CD8-positive, alpha-beta memory T cell (primary cell): ENCODE data around the gene CCDC47. TPM values are rescaled to one million over a fixed set of nuclear protein-coding genes. Genes with fewer than 3 reads are reported as not detected.

Experiments
- CTCF ChIA-PET: fragments of 350-600 bp; sonication (Branson Sonifier 250); formaldehyde crosslinking; loops from one replicate; lab custom pipeline; 2021; ENCODE audit warnings: antibody characterized with exemption; lab: Charles Lee
- POLR2A ChIA-PET: fragments of 350-600 bp; sonication (Branson Sonifier 250); formaldehyde crosslinking; loops from one replicate; lab custom pipeline; 2021; ENCODE audit warnings: antibody characterized with exemption; lab: Charles Lee
- DNase-seq, 5 donors: peaks; one replicate each; pipeline versions ENCODE4 v3.0.0 to v3.0.0-alpha.2; 2020 to 2022; ENCODE audit warnings: mixed read lengths in 1 of 5
- H3K27ac ChIP-seq: one replicate; pipeline ENCODE4 v1.7.0; 2013; ENCODE audit warnings: low read depth, mild to moderate bottlenecking, low read length, moderate library complexity
- H3K27me3 ChIP-seq: 2 replicates; pipeline ENCODE4 v1.7.0; 2013; ENCODE audit warnings: low read length, mild to moderate bottlenecking; ENCODE audit not compliant: insufficient read depth, poor library complexity, severe bottlenecking
- H3K36me3 ChIP-seq: 2 replicates; pipeline ENCODE4 v1.7.0; 2013; ENCODE audit warnings: mild to moderate bottlenecking, low read length, moderate library complexity; ENCODE audit not compliant: insufficient read depth
- H3K4me1 ChIP-seq: 2 replicates; pipeline ENCODE4 v1.7.0; 2013; ENCODE audit warnings: mild to moderate bottlenecking, low read length, moderate library complexity; ENCODE audit not compliant: insufficient read depth
- H3K4me3 ChIP-seq: 2 replicates; pipeline ENCODE4 v1.7.0; 2013; ENCODE audit warnings: mild to moderate bottlenecking, low read length
- H3K9me3 ChIP-seq: 2 replicates; pipeline ENCODE4 v1.7.0; 2013; ENCODE audit warnings: mild to moderate bottlenecking, low read length
- H3K27ac Mint-ChIP-seq, 8 donors: one replicate each; pipeline ENCODE4 v1.8.0; 2020 to 2021; ENCODE audit warnings: mixed read lengths in 8 of 8, mild to moderate bottlenecking in 6 of 8, inconsistent platforms in 3 of 8, moderate library complexity in 3 of 8
- H3K27me3 Mint-ChIP-seq, 2 donors: one replicate each; pipeline ENCODE4 v1.8.0; 2020 to 2021; ENCODE audit warnings: mixed read lengths in 2 of 2, mild to moderate bottlenecking in 1 of 2, moderate library complexity in 1 of 2
- H3K36me3 Mint-ChIP-seq, 3 donors: one replicate each; pipeline ENCODE4 v1.8.0; 2020 to 2021; ENCODE audit warnings: mixed read lengths in 3 of 3, inconsistent platforms in 1 of 3, mild to moderate bottlenecking in 1 of 3
- H3K4me1 Mint-ChIP-seq, 3 donors: one replicate each; pipeline ENCODE4 v1.8.0; 2020 to 2021; ENCODE audit warnings: mixed read lengths in 3 of 3, inconsistent platforms in 1 of 3, mild to moderate bottlenecking in 1 of 3
- H3K4me3 Mint-ChIP-seq, 7 donors: one replicate each; pipeline ENCODE4 v1.8.0; 2020 to 2021; ENCODE audit warnings: mixed read lengths in 7 of 7, mild to moderate bottlenecking in 6 of 7, moderate library complexity in 4 of 7, inconsistent platforms in 2 of 7
- H3K9me3 Mint-ChIP-seq, 5 donors: one replicate each; pipeline ENCODE4 v1.8.0; 2020 to 2022; ENCODE audit warnings: mixed read lengths in 5 of 5, mild to moderate bottlenecking in 3 of 5, moderate library complexity in 2 of 5, inconsistent platforms in 1 of 5
- polyA plus RNA-seq: library from polyadenylated mRNA; unstranded; fragments of 300-500 nt; fragmentation: Illumina TruSeq; gene quantifications from one replicate; pipeline ENCODE4 v1.2.3, GENCODE V29; 2021
- total RNA-seq, 2 experiments: library from RNA; stranded (reverse); gene quantifications; one replicate each; pipeline ENCODE4 v1.2.3, GENCODE V29; 2021

CCDC47 gene
- total and polyA plus RNA-seq, 3 experiments from 2014 or later, result 49.6 to 94.5 (median 93.0) TPM

DNA sequence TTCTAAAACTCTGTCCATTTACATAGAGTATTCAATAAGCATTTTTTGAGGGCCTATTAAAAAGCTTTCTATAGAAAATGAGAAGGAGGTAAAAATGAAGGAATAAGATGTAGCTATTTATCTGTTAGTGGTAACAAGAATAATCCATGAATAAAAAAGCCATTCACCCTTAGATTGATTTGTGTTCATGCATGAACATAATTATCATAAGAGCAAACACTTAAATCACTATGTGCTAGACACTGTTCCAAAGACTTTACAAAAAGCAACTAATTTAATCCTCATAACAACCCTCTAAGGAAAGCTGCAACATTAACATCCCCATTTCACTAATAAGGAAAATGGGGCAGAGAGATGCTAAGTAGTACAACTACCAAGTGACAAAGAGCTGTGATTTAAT is 6.6 kb downstream of the CCDC47 start:
- no peak overlapping the region for H3K4me3 ChIP-seq
- Mint-ChIP-seq H3K27ac (peak overlapping the region in 3 of 8 donors; percentile 28 to 38 (median 30)), H3K27me3 (no peaks in the 10 kb centered on the region), H3K9me3 (no peaks in the 10 kb centered on the region), H3K4me3 (no peak overlapping the region), H3K4me1 (peaks cover 35 to 66% (median 49%) of the 10 kb centered on the region in 3 donors), H3K36me3 (peaks cover 4 to 70% (median 17%) of the 10 kb centered on the region in 3 donors)
- peaks cover 18% of the 10 kb centered on the region for H3K36me3 ChIP-seq
- no peaks in the 10 kb centered on the region for H3K9me3 ChIP-seq
- CTCF ChIA-PET, result no interaction called here
- no peaks in the 10 kb centered on the region for H3K27me3 ChIP-seq
- H3K4me1 ChIP-seq, result peaks cover 19% of the 10 kb centered on the region
- POLR2A ChIA-PET, result no interaction called here
- DNase-seq, result no peak
- H3K27ac ChIP-seq, result no peak overlapping the region

DNA sequence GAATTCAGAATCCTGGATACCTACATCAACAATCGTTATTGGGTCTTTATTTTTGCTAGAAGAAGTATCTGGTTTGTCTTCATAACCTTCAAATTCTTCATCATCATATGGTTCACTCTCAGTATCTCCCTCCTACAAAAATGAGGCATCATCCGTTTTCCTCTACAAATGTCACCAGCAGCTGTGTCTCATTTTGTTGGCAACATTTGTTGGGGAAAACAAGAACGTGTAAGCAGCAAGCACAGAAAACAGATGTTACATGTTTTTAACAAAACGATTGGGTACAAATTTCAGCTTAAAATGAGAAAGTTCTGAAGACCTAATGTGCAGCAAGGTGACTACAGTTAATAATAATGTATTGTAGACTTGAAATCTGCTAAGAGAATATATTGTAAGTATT is 8.7 kb downstream of the CCDC47 start:
- H3K27ac ChIP-seq, result no peak overlapping the region
- Mint-ChIP-seq H3K4me3 (no peak overlapping the region), H3K4me1 (peaks cover 25 to 49% (median 33%) of the 10 kb centered on the region in 3 donors), H3K27ac (peak overlapping the region in 1 of 8 donors; percentile 1), H3K9me3 (no peaks in the 10 kb centered on the region), H3K27me3 (no peaks in the 10 kb centered on the region), H3K36me3 (peaks cover 4 to 81% (median 17%) of the 10 kb centered on the region in 3 donors)
- H3K4me1 ChIP-seq, result peaks cover 5% of the 10 kb centered on the region
- H3K4me3 ChIP-seq, result no peak overlapping the region
- peaks cover 26% of the 10 kb centered on the region for H3K36me3 ChIP-seq
- H3K9me3 ChIP-seq, result no peaks in the 10 kb centered on the region
- H3K27me3 ChIP-seq, result no peaks in the 10 kb centered on the region
- ChIA-PET POLR2A (interaction anchor here (1.1 to 1.3 kb wide), 2 partner anchors 24 to 63 kb away, joined by 3 to 6 read pairs; no protein-coding TSS in a partner anchor), CTCF (interaction anchor here (1.6 to 1.7 kb wide), 2 partner anchors 9 to 30 kb away, joined by 3 to 4 read pairs; no protein-coding TSS in a partner anchor)
- no peak for DNase-seq

DNA sequence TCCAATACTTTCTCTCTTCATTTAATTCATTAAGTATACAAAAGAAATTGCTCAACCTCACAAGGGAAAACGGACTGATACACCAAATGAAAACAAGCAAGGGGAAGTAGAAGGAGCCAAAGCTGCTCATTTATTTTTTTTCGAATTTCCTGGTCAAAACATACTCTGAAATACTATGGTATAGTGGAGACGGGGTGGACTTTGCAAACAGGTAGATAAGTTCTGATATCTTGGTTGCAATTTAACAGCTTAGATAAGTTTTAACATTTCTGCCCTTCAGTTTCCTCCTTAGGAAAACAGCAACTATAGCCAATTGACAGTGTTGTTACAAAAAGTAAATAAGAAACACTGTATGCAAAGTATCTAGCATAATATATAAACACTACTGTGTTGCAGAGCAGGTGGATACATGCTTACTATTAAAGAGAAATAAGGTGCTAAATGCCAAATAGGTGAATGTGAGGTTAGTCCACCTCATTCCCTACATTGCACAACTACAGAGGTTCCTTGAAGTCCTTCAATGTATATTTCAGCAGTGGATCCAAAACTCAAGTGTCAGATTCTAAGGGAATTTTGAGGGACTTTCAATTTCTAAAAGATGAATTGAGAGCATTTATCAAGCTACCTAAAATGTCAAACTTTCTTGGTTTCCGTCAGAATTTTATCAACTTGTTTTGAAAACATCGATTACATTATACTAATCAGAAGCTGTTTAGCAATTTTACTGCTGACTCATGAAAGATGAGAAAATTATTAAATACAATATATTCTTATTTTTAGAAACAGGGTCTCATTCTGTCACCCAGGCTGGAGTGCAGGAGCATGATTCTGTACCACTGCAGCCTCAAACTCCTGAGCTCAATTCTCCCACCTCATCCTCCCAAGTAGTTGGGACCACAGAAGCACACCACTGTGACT is 11.0 kb downstream of the CCDC47 start:
- H3K27me3 ChIP-seq, result no peaks in the 10 kb centered on the region
- no peaks in the 10 kb centered on the region for H3K9me3 Mint-ChIP-seq
- no peak overlapping the region for H3K4me3 ChIP-seq
- H3K9me3 ChIP-seq, result no peaks in the 10 kb centered on the region
- no peaks in the 10 kb centered on the region for H3K27me3 Mint-ChIP-seq
- peaks cover 4 to 83% (median 15%) of the 10 kb centered on the region in 3 donors for H3K36me3 Mint-ChIP-seq
- H3K4me1 ChIP-seq, result peaks cover 5% of the 10 kb centered on the region
- CTCF ChIA-PET, result interaction anchor here (1.0 to 1.4 kb wide), 3 partner anchors 11 to 52 kb away, joined by 3 to 5 read pairs (median 4); partner anchors contain the start of genes CCDC47 and DDX42
- H3K36me3 ChIP-seq, result peaks cover 32% of the 10 kb centered on the region
- no peak for DNase-seq
- H3K4me1 Mint-ChIP-seq, result peaks cover 14 to 30% (median 23%) of the 10 kb centered on the region in 3 donors
- no peak overlapping the region for H3K4me3 Mint-ChIP-seq
- POLR2A ChIA-PET, result interaction anchor here (0.5 to 1.5 kb wide), 3 partner anchors 20 to 632 kb away, joined by 3 to 4 read pairs (median 4); no protein-coding TSS in a partner anchor
- H3K27ac Mint-ChIP-seq, result peak overlapping the region in 1 of 8 donors; percentile 1
- H3K27ac ChIP-seq, result no peak overlapping the region

DNA sequence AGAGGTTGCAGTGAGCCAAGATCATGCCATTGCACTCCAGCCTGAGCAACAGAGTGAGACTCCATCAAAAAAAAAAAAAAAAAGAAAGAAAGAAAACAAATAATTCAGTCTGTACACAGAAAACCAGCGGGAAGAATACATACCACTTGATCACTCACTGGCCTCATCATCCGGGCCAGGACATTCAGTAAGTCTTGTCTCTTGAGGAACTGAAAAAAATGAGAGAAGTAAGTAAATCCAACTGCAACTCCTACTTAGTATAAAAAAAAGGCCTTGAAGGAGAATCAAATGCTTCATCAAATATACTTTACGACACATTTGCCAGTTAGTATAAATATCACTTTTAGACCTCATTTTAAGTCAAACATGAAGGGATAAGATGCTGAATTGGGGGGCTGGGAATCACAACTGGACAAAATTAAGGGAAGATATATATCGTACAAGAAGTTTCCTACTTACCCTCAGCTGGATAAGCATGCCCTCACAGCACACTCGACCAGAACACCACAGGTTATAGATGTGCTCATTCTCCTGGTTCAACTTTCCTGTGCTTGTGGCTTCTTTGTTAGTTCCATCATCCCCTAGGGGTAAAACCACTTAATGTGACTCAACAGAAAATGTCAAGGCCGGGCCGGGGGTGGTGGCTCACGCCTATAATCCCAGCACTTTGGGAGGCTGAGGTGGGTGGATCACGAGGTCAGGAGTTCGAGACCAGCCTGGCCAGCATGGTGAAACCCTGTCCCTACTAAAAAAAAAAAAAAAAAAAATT is 12.4 kb downstream of the CCDC47 start:
- Mint-ChIP-seq H3K36me3 (peaks cover 4 to 83% (median 16%) of the 10 kb centered on the region in 3 donors), H3K4me1 (peaks cover 4 to 16% (median 9%) of the 10 kb centered on the region in 3 donors), H3K4me3 (no peak overlapping the region), H3K27me3 (no peaks in the 10 kb centered on the region), H3K27ac (peak overlapping the region in 2 of 8 donors; percentile 79 to 81), H3K9me3 (no peaks in the 10 kb centered on the region)
- Histone ChIP-seq H3K4me3 (no peak overlapping the region), H3K9me3 (no peaks in the 10 kb centered on the region), H3K27ac (no peak overlapping the region), H3K36me3 (peaks cover 41% of the 10 kb centered on the region), H3K4me1 (peaks cover 4% of the 10 kb centered on the region), H3K27me3 (no peaks in the 10 kb centered on the region)
- ChIA-PET POLR2A (interaction anchor here (0.7 to 1.5 kb wide), 2 partner anchors 19 to 745 kb away, joined by 4 to 5 read pairs; partner anchors contain the start of gene DDX5), CTCF (interaction anchor here (1.4 kb wide), 1 partner anchor 51 kb away, joined by 5 read pairs; no protein-coding TSS in a partner anchor)
- no peak for DNase-seq

DNA sequence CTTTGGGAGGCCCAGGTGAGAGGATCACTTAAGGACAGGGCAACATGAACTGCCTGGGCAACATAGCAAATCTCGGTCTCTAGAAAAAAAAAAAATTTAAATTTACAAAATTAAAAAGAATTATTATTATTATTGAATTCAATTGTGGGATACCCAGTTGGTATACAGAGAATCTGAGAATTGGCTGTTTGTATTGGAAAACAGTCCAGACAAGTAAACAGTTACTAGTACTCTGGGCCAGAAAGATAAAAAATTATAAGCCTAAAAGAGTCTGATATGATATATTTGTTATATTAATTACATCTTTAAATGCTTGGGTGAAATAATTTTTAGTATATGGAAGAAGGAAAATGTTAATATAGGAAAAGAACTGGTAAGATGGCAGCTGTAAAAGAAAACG is 15.0 kb downstream of the CCDC47 start:
- Mint-ChIP-seq H3K36me3 (peaks cover 0 to 84% (median 8%) of the 10 kb centered on the region in 3 donors), H3K4me1 (peaks cover 0 to 8% (median 0%) of the 10 kb centered on the region in 3 donors), H3K27ac (peak overlapping the region in 1 of 8 donors; percentile 56), H3K4me3 (no peak overlapping the region), H3K27me3 (no peaks in the 10 kb centered on the region), H3K9me3 (no peaks in the 10 kb centered on the region)
- peaks cover 45% of the 10 kb centered on the region for H3K36me3 ChIP-seq
- DNase-seq, result no peak
- H3K4me3 ChIP-seq, result no peak overlapping the region
- H3K4me1 ChIP-seq, result no peaks in the 10 kb centered on the region
- H3K27me3 ChIP-seq, result no peaks in the 10 kb centered on the region
- H3K27ac ChIP-seq, result no peak overlapping the region
- CTCF ChIA-PET, result no interaction called here
- H3K9me3 ChIP-seq, result no peaks in the 10 kb centered on the region
- POLR2A ChIA-PET, result no interaction called here

DNA sequence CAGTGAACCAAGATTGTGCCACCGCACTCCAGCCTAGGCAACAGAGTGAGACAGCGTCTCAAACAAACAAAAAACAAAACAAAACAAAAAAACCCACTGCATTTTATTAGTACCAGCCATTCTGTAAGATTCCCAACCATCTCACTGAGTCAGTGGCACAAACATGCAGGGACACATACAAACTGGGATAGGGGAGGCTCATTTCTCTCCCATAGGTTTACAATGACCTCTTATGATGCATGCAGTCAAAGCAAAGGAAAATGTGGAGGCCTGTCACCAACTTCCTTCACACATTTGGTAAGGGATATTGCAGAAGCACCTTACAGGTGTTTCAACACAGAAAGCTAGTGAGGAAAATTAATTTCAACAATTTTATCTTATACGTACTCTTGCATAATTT is 19.4 kb downstream of the CCDC47 start:
- H3K4me1 Mint-ChIP-seq, result peaks cover 8 to 15% (median 10%) of the 10 kb centered on the region in 3 donors
- H3K27ac ChIP-seq, result no peak overlapping the region
- no peak overlapping the region for H3K27ac Mint-ChIP-seq
- no peak overlapping the region for H3K4me3 ChIP-seq
- H3K9me3 ChIP-seq, result no peaks in the 10 kb centered on the region
- H3K36me3 Mint-ChIP-seq, result peaks cover 0 to 76% (median 12%) of the 10 kb centered on the region in 3 donors
- H3K27me3 ChIP-seq, result no peaks in the 10 kb centered on the region
- DNase-seq, result no peak
- no peaks in the 10 kb centered on the region for H3K9me3 Mint-ChIP-seq
- H3K36me3 ChIP-seq, result peaks cover 47% of the 10 kb centered on the region
- ChIA-PET POLR2A (no interaction called here), CTCF (no interaction called here)
- H3K4me1 ChIP-seq, result peaks cover 9% of the 10 kb centered on the region
- no peaks in the 10 kb centered on the region for H3K27me3 Mint-ChIP-seq
- no peak overlapping the region for H3K4me3 Mint-ChIP-seq

DNA sequence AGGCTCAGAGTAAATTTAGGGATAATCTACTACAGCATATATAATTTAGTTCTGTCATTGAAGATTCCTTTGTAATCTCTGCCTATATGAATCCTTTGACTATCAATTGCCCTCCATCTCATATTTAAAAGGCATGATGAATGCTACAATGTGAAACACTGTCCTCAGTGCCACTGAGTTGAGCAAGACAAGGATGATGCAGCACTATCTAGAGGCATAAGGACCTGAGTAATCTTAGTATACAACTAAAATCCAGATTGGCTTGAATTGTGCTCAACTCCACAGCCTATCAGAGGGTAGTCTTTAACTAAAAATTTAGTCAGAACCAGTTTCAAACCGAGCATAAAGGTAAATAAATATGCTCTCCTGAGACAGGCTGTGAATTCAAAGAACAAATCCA is 20.2 kb downstream of the CCDC47 start:
- DNase-seq, result no peak
- Histone ChIP-seq H3K9me3 (no peaks in the 10 kb centered on the region), H3K27me3 (no peaks in the 10 kb centered on the region), H3K4me3 (no peak overlapping the region), H3K27ac (no peak overlapping the region), H3K4me1 (peaks cover 9% of the 10 kb centered on the region), H3K36me3 (peaks cover 47% of the 10 kb centered on the region)
- peaks cover 0 to 75% (median 12%) of the 10 kb centered on the region in 3 donors for H3K36me3 Mint-ChIP-seq
- H3K4me1 Mint-ChIP-seq, result peaks cover 8 to 15% (median 10%) of the 10 kb centered on the region in 3 donors
- H3K27ac Mint-ChIP-seq, result peak overlapping the region in 1 of 8 donors; percentile 2
- H3K27me3 Mint-ChIP-seq, result no peaks in the 10 kb centered on the region
- H3K9me3 Mint-ChIP-seq, result no peaks in the 10 kb centered on the region
- POLR2A ChIA-PET, result interaction anchor here (1.2 kb wide), 1 partner anchor 20 kb away, joined by 3 read pairs; the partner anchor contains the start of gene CCDC47
- no peak overlapping the region for H3K4me3 Mint-ChIP-seq
- CTCF ChIA-PET, result no interaction called here
